Measurements from ENCODE around the gene LTBP4. TPM values are rescaled to one million over a fixed set of nuclear protein-coding genes. Genes with fewer than 3 reads are reported as not detected.

LTBP4 gene
- total RNA-seq, 1 experiment from 2014 or later = 9.6 TPM

GRCh38 chr19:40582467-40582866 is 18.7 kb upstream of the LTBP4 start:
- DNase-seq = no peak
- Histone ChIP-seq H3K36me3 (ENCODE audit: insufficient read depth, low read length) (peaks cover 26% of the 10 kb centered on the region), H3K9me3 (ENCODE audit: low read length) (no peaks in the 10 kb centered on the region), H3K79me2 (ENCODE audit: low read length) (peaks cover 12% of the 10 kb centered on the region), H3K27me3 (ENCODE audit: low read length) (no peaks in the 10 kb centered on the region), H3K9me2 (replicated peaks; ENCODE audit: insufficient read depth, low read length) (no peaks in the 10 kb centered on the region), H3K27ac (ENCODE audit: low read length) (no peak overlapping the region), H3K4me1 (ENCODE audit: low read length) (peaks cover 13% of the 10 kb centered on the region), H3K4me3 (ENCODE audit: low read length) (no peak overlapping the region), H3K9ac (ENCODE audit: low read length) (no peak overlapping the region), H4K20me1 (ENCODE audit: insufficient read depth, low read depth, low read length) (0 out of 2 replicates have a peak, but pooled peaks cover 5% of the 10 kb centered on the region), H2AFZ (ENCODE audit: low read length) (no peak overlapping the region), H3K4me2 (ENCODE audit: low read depth, low read length, poor library complexity, severe bottlenecking) (no peak overlapping the region)

DNA sequence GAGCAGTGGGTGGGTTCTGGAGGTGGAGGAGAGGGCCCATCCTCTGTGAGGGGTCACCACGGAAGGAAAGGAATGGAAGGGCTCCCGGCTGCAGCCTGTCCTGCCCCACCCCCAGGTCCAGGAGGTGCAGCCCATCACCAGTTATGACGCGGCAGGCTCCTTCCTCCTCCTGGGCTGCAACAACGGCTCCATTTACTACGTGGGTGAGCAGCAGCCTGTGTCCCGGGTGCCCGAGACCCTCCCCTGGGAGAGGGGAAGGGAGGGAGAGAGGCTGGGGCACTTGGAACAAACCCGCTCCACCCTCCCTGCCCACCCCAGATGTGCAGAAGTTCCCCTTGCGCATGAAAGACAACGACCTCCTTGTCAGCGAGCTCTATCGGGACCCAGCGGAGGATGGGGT is 17.9 kb upstream of the LTBP4 start:
- no peak overlapping the region for H3K4me3 ChIP-seq (ENCODE audit: low read length)
- H3K79me2 ChIP-seq (ENCODE audit: low read length) = peaks cover 4% of the 10 kb centered on the region
- no peaks in the 10 kb centered on the region for H3K9me2 ChIP-seq (replicated peaks; ENCODE audit: insufficient read depth, low read length)
- H3K4me1 ChIP-seq (ENCODE audit: low read length) = peaks cover 5% of the 10 kb centered on the region
- no peaks in the 10 kb centered on the region for H3K9me3 ChIP-seq (ENCODE audit: low read length)
- H3K4me2 ChIP-seq (ENCODE audit: low read depth, low read length, poor library complexity, severe bottlenecking) = no peak overlapping the region
- no peak for DNase-seq
- peaks cover 21% of the 10 kb centered on the region for H3K36me3 ChIP-seq (ENCODE audit: insufficient read depth, low read length)
- no peak overlapping the region for H2AFZ ChIP-seq (ENCODE audit: low read length)
- H3K9ac ChIP-seq (ENCODE audit: low read length) = no peak overlapping the region
- H4K20me1 ChIP-seq (ENCODE audit: insufficient read depth, low read depth, low read length) = 0 out of 2 replicates have a peak, but pooled peaks cover under 1% of the 10 kb centered on the region
- no peaks in the 10 kb centered on the region for H3K27me3 ChIP-seq (ENCODE audit: low read length)
- H3K27ac ChIP-seq (ENCODE audit: low read length) = no peak overlapping the region

- Histone ChIP-seq H2AFZ (ENCODE audit: low read length) (no peak overlapping the region), H3K27ac (ENCODE audit: low read length) (no peak overlapping the region), H3K27me3 (ENCODE audit: low read length) (no peaks in the 10 kb centered on the region), H3K36me3 (ENCODE audit: insufficient read depth, low read length) (peaks cover 20% of the 10 kb centered on the region), H3K4me2 (ENCODE audit: low read depth, low read length, poor library complexity, severe bottlenecking) (no peak overlapping the region), H3K9me2 (replicated peaks; ENCODE audit: insufficient read depth, low read length) (no peaks in the 10 kb centered on the region), H4K20me1 (ENCODE audit: insufficient read depth, low read depth, low read length) (no peaks in the 10 kb centered on the region), H3K79me2 (ENCODE audit: low read length) (no peaks in the 10 kb centered on the region), H3K9me3 (ENCODE audit: low read length) (no peaks in the 10 kb centered on the region), H3K4me3 (ENCODE audit: low read length) (no peak overlapping the region), H3K4me1 (ENCODE audit: low read length) (no peaks in the 10 kb centered on the region), H3K9ac (ENCODE audit: low read length) (no peak overlapping the region)
- DNase-seq = no peak
Observed at GRCh38 chr19:40584007-40584406, 17.2 kb upstream of the LTBP4 start.

GRCh38 chr19:40585241-40585981 is 15.8 kb upstream of the LTBP4 start:
- Histone ChIP-seq H3K27me3 (ENCODE audit: low read length) (no peaks in the 10 kb centered on the region), H3K4me1 (ENCODE audit: low read length) (no peaks in the 10 kb centered on the region), H3K27ac (ENCODE audit: low read length) (no peak overlapping the region), H4K20me1 (ENCODE audit: insufficient read depth, low read depth, low read length) (no peaks in the 10 kb centered on the region), H3K79me2 (ENCODE audit: low read length) (no peaks in the 10 kb centered on the region), H3K4me3 (ENCODE audit: low read length) (no peak overlapping the region), H2AFZ (ENCODE audit: low read length) (no peak overlapping the region), H3K9ac (ENCODE audit: low read length) (no peak overlapping the region), H3K9me3 (ENCODE audit: low read length) (no peaks in the 10 kb centered on the region), H3K9me2 (replicated peaks; ENCODE audit: insufficient read depth, low read length) (no peaks in the 10 kb centered on the region), H3K4me2 (ENCODE audit: low read depth, low read length, poor library complexity, severe bottlenecking) (no peak overlapping the region), H3K36me3 (ENCODE audit: insufficient read depth, low read length) (peaks cover 14% of the 10 kb centered on the region)
- no peak for DNase-seq

DNA sequence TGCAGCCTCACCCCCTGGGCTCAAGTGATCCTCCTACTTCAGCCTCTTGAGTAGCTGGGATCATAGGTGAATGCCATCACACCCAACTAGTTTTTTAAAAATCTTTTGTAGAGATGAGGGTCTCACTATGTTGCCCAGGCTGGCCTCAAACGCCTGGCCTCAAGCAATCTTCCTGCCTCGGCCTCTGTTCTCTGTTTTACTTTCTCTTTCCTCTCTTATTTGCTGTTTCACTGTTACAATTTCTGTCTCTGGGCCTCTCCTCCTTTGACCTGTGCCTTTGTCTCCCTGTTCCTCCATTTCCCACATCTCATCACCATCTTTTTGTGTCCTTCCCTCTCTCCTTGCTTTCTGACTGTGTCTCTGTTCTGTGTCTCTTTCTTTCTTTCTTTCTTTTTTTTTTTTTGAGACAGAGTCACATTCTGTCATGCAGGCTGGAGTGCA is 15.2 kb upstream of the LTBP4 start:
- Histone ChIP-seq H3K79me2 (ENCODE audit: low read length) (no peaks in the 10 kb centered on the region), H3K9me3 (ENCODE audit: low read length) (no peaks in the 10 kb centered on the region), H3K27ac (ENCODE audit: low read length) (no peak overlapping the region), H3K4me3 (ENCODE audit: low read length) (no peak overlapping the region), H2AFZ (ENCODE audit: low read length) (no peak overlapping the region), H3K9me2 (replicated peaks; ENCODE audit: insufficient read depth, low read length) (no peaks in the 10 kb centered on the region), H3K4me2 (ENCODE audit: low read depth, low read length, poor library complexity, severe bottlenecking) (no peak overlapping the region), H3K4me1 (ENCODE audit: low read length) (no peaks in the 10 kb centered on the region), H3K9ac (ENCODE audit: low read length) (no peak overlapping the region), H3K36me3 (ENCODE audit: insufficient read depth, low read length) (peaks cover 11% of the 10 kb centered on the region), H4K20me1 (ENCODE audit: insufficient read depth, low read depth, low read length) (no peaks in the 10 kb centered on the region), H3K27me3 (ENCODE audit: low read length) (no peaks in the 10 kb centered on the region)
- DNase-seq = no peak

DNA sequence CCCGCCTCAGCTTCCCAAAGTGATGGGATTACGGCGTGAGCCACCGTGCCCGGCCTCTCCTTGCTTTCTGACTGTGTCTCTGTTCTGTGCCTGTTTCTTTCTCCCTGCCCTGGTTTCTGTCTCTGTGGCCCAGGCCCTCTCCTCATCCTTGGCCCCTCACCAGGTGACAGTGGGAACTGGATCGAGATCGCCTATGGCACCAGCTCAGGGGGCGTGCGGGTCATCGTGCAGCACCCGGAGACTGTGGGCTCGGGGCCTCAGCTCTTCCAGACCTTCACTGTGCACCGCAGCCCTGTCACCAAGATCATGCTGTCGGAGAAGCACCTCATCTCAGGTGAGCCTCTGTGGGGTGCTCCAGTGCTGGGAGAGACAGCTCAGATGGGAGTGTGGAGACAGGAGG is 14.6 kb upstream of the LTBP4 start:
- H3K27ac ChIP-seq (ENCODE audit: low read length) = no peak overlapping the region
- H3K36me3 ChIP-seq (ENCODE audit: insufficient read depth, low read length) = peaks cover 10% of the 10 kb centered on the region
- DNase-seq = no peak
- H3K4me3 ChIP-seq (ENCODE audit: low read length) = no peak overlapping the region
- H3K9me3 ChIP-seq (ENCODE audit: low read length) = no peaks in the 10 kb centered on the region
- no peaks in the 10 kb centered on the region for H3K4me1 ChIP-seq (ENCODE audit: low read length)
- H3K79me2 ChIP-seq (ENCODE audit: low read length) = no peaks in the 10 kb centered on the region
- H3K27me3 ChIP-seq (ENCODE audit: low read length) = no peaks in the 10 kb centered on the region
- no peak overlapping the region for H3K9ac ChIP-seq (ENCODE audit: low read length)
- H3K4me2 ChIP-seq (ENCODE audit: low read depth, low read length, poor library complexity, severe bottlenecking) = no peak overlapping the region
- H2AFZ ChIP-seq (ENCODE audit: low read length) = no peak overlapping the region
- no peaks in the 10 kb centered on the region for H3K9me2 ChIP-seq (replicated peaks; ENCODE audit: insufficient read depth, low read length)
- H4K20me1 ChIP-seq (ENCODE audit: insufficient read depth, low read depth, low read length) = no peaks in the 10 kb centered on the region

DNA sequence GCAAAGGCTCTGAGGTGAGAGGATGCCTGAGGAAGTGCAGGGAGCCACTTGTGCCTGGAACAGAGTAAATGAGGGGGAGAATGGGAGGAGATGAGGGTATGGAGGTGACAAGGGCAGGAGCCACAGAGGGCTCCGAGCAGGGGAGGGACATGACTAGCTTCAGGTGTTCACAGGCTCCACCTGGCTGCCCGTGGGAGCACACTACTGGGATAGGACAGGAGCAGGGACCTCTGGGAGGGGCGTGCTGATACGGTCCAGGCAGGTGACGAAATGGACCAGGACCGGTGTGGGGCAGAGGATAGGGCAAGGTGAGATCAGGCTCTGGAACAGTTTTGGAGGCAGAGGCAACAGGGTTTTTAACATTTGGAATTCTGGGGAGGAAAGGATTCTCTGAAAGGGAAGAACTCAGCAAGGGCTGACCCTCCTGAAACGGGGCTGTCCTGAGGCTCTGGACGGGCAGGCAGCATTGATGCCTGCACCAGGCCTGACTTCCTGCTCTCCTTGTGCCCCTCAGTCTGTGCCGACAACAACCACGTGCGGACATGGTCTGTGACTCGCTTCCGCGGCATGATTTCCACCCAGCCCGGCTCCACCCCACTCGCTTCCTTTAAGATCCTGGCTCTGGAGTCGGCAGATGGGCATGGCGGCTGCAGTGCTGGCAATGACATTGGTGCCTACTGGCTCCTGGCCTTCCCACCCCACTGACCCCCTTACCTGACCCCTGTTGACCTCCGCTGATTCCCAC is 12.9 kb upstream of the LTBP4 start:
- H3K4me1 ChIP-seq (ENCODE audit: low read length) = peaks cover 7% of the 10 kb centered on the region
- no peak for DNase-seq
- no peaks in the 10 kb centered on the region for H4K20me1 ChIP-seq (ENCODE audit: insufficient read depth, low read depth, low read length)
- H3K9ac ChIP-seq (ENCODE audit: low read length) = no peak overlapping the region
- no peaks in the 10 kb centered on the region for H3K9me3 ChIP-seq (ENCODE audit: low read length)
- H3K27me3 ChIP-seq (ENCODE audit: low read length) = no peaks in the 10 kb centered on the region
- no peak overlapping the region for H3K4me3 ChIP-seq (ENCODE audit: low read length)
- no peaks in the 10 kb centered on the region for H3K79me2 ChIP-seq (ENCODE audit: low read length)
- peaks cover 7% of the 10 kb centered on the region for H3K36me3 ChIP-seq (ENCODE audit: insufficient read depth, low read length)
- no peaks in the 10 kb centered on the region for H3K9me2 ChIP-seq (replicated peaks; ENCODE audit: insufficient read depth, low read length)
- H3K4me2 ChIP-seq (ENCODE audit: low read depth, low read length, poor library complexity, severe bottlenecking) = no peak overlapping the region
- no peak overlapping the region for H3K27ac ChIP-seq (ENCODE audit: low read length)
- no peak overlapping the region for H2AFZ ChIP-seq (ENCODE audit: low read length)

DNA sequence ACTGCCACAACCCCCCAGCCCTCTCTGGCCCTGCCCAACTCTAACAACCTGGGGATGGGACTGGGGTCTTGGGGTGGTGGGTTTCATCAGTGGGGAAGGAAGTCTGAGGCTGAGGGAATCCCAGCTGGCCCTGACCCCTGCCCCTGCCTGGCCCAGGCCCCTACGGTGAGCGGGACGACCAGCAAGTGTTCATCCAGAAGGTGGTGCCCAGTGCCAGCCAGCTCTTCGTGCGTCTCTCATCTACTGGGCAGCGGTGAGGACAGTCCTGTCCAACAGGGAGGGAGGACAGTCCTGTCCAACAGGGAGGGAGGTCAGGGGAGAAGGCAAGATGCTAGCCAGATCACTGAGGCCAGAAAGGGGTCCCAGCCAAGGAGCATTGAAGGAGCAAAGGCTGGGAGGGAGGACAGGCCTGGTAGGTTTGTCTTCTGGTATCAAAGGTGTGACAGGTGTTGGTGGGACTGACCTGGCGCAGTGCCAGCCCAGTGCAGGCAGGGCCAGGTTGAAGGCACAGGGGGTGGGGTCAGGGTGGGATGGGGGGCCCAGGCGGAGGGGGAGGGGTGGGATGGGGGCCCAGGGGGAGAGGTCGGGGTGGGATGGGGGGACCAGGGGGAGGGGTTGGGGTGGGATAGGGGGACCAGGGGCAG is 12.1 kb upstream of the LTBP4 start:
- Histone ChIP-seq H3K9me3 (ENCODE audit: low read length) (no peaks in the 10 kb centered on the region), H3K27ac (ENCODE audit: low read length) (no peak overlapping the region), H3K79me2 (ENCODE audit: low read length) (no peaks in the 10 kb centered on the region), H3K27me3 (ENCODE audit: low read length) (no peaks in the 10 kb centered on the region), H3K9me2 (replicated peaks; ENCODE audit: insufficient read depth, low read length) (no peaks in the 10 kb centered on the region), H4K20me1 (ENCODE audit: insufficient read depth, low read depth, low read length) (no peaks in the 10 kb centered on the region), H2AFZ (ENCODE audit: low read length) (no peak overlapping the region), H3K4me2 (ENCODE audit: low read depth, low read length, poor library complexity, severe bottlenecking) (no peak overlapping the region), H3K4me3 (ENCODE audit: low read length) (no peak overlapping the region), H3K9ac (ENCODE audit: low read length) (no peak overlapping the region), H3K4me1 (ENCODE audit: low read length) (peaks cover 7% of the 10 kb centered on the region), H3K36me3 (ENCODE audit: insufficient read depth, low read length) (peaks cover 7% of the 10 kb centered on the region)
- no peak for DNase-seq
